ENCODE data around the gene DUSP22.

Gene DUSP22

DNA sequence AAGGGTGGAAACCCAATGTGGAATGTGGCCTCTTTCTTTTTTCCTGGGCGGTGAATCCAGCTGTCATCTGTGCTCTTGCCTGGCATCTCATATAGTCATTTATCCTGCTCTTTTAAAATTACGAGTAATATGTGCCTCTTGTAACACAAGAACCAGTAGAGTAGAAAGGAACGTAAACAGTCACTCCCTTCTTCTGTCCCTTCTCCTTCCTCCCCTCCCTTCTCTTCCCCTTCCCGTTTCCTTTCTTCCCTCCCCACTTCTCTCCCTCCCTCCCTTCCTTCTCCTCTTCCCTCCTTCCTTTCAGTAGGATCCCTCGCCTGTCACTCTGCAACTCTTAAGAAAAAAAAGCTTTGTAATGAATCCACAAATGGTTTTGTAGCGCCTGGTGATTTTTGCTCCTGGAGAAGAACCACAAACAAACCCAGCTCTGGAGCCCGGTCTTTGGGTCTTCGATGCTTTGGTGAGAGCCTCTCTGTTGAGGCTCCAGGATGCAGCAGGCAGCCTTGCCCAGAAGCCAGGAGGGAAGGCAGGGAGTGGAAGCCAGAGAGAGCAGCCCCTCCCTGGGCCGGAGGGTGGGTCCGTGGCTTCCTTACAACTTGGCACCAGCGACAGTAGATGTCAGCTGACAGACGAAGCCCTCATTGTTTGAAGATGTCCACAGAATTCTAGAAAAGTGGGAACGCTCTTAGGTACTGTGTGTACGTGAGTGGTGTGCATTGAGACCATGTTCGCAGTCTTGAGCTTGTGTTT, 15.0 kb downstream of the DUSP22 start:
- TF ChIP-seq GATA3 (IDR thresholded peaks at IDR 0.05; ENCODE audit: low read depth, low read length) (no peak), GATA2 (IDR thresholded peaks at IDR 0.05; ENCODE audit: low read depth, low read length) (no peak)

DNA sequence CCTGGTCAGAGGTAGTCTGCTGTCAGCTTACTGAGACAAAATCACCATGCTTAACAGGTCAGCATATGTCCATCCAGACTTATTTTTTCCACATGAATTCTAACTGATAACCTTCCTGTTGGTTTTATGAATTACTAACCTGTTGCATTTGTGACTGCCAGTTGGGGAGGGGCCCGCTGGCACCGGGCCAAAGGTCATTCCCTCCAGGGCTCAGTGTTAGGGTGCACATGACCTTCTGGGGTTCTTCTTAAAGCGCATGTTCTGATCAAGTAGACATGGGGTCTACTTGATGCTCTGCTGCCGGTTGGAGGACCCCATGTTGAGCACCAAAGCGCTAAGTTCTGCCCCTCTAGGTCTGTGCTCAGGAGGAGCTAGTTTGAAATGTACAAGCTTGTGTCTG, 15.6 kb downstream of the DUSP22 start:
- no peak for TF ChIP-seq GATA3 (IDR thresholded peaks at IDR 0.05; ENCODE audit: low read depth, low read length)
- no peak for TF ChIP-seq GATA2 (IDR thresholded peaks at IDR 0.05; ENCODE audit: low read depth, low read length)

DNA sequence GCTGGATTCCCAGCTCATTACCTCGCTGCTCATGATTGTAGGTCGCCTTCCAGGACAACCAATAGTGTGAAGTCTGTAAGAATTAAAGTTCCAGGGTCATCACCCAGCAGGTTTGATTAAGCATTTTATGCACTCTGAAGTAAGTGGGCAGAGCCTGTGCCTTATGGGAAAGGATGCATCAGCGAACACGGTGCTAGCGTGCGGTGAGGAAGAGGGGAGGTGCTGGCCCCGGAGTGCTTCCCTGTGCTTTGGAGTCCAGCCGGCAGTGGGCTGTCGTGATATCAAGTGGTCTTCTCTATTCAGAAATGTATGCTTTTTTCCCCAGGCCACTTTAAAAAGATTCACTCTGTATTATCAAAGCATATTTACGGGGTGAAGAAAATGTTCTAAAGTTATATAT, 16.0 kb downstream of the DUSP22 start:
- TF ChIP-seq GATA2 (IDR thresholded peaks at IDR 0.05; ENCODE audit: low read depth, low read length) (no peak), GATA3 (IDR thresholded peaks at IDR 0.05; ENCODE audit: low read depth, low read length) (no peak)

DNA sequence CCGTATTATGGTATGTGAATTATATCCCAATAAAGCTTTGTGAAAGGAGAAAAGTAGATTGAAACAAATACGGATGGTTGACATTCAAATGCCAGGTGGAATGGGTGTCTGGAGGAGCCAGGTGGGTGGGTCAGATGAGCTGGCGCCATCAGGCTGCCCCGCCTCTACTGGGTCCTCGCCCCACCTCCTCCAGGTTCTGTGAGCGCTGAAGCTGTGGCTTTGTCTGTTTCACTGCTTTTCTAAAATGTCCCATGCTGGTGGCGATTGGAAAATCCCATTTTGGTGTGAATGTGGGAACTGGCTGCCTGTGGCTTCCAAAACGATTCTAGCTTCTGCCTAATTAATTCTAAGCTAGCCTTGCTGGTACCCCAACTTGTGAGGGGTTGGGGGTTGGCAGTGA, 16.5 kb downstream of the DUSP22 start:
- TF ChIP-seq GATA3 (IDR thresholded peaks at IDR 0.05; ENCODE audit: low read depth, low read length) (no peak), GATA2 (IDR thresholded peaks at IDR 0.05; ENCODE audit: low read depth, low read length) (no peak)

DNA sequence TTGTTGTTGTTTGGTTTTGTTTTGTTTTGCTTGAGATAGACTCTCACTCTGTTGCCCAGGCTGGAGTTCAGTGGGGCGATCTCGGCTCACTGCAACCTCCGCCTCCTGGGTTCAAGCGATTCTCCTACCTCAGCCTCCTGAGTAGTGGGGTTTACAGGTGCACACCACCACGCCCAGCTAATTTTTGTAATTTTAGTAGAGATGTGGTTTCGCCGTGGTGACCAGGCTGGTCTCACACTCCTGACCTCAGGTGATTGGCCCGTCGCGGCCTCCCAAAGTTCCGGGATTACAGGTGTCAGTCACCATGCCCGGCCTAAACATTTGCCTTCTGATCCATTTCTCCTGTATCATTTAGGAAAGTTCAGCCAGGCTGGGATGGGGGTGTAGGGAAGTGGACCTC, 17.7 kb downstream of the DUSP22 start:
- TF ChIP-seq GATA3 (IDR thresholded peaks at IDR 0.05; ENCODE audit: low read depth, low read length): no peak
- TF ChIP-seq GATA2 (IDR thresholded peaks at IDR 0.05; ENCODE audit: low read depth, low read length): no peak

DNA sequence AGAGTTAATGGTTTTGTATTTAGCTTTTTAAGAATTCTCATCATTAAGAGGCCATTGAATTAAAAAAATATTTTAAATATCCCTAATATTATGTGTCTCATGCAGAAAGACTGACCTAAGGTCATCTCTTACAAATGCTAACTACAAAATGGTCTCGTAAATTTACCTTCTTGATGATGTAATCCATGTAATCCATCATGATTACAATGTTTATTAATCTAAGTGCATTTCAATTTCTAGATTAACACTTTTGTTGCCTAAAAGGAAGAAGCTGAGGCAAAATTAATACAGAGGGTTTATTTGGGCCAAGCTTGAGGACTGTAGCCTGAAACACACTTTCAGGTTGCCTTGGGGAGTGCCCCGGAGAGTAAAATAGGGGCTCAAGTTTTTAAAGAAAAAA, 18.4 kb downstream of the DUSP22 start:
- TF ChIP-seq GATA3 (IDR thresholded peaks at IDR 0.05; ENCODE audit: low read depth, low read length) (no peak), GATA2 (IDR thresholded peaks at IDR 0.05; ENCODE audit: low read depth, low read length) (no peak)

DNA sequence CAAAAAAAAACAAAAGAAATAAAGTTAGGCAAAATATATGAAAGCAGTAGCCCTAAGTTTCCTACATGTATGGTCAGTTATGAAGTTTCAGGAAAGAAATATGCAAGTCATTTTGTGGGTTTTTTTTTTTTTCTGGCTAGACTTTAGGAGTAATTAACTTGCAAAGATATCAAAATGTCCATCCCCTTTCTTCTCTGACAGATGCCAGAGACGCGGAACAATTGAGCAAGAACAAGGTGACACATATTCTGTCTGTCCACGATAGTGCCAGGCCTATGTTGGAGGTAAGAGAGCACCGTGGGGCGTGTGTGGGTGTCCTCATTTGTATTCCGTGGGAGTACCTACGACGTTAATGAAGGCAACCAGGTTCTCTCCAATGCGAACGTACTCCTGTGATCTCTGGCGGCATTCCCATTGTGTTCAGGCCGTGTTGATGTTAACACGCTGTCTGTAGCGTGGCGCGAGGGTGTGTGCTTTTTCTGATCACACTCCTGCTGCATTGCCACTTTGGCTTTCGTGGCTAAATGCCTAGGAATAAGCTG, 19.5 kb downstream of the DUSP22 start:
- TF ChIP-seq GATA3 (IDR thresholded peaks at IDR 0.05; ENCODE audit: low read depth, low read length): no peak
- TF ChIP-seq GATA2 (IDR thresholded peaks at IDR 0.05; ENCODE audit: low read depth, low read length): no peak

DNA sequence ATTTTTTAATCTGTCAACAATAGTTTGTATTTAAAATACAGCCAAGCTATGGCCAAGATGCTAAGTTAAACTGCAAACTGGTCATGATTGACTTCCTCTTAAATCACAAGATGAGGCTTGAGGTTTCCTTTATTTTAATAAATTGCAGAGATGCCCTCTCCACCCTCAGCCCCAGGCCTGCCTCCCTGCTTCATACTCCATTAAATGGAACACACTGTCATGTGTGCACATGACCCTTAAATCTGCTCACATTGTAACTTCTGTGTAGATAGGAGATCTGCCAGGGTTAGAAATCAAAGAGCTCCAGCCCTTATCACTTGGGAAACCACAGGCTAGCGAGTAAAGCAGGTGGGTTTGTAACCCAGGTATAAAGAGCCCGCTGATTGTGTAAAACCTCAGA, 20.8 kb downstream of the DUSP22 start:
- TF ChIP-seq GATA3 (IDR thresholded peaks at IDR 0.05; ENCODE audit: low read depth, low read length) (no peak), GATA2 (IDR thresholded peaks at IDR 0.05; ENCODE audit: low read depth, low read length) (no peak)

DNA sequence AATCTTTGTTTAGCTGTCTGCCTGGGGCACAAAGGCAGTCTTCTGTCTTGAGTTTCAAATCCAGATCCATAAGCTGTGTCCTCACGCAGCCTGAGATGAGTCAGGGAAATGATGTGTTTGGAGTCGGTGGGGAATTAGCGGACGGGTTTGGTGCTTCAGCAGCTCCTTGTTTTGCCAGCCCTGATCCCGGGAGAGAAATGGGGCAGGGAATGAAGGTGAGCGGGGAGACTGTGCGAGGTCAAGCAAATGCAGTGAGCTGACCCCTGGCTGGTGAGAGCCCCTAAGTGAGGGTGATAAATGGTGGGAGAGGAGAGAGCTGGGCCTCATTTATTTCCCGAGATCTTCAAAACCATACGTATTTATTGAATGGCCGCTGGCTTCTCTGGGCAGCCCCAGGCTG, 21.6 kb downstream of the DUSP22 start:
- TF ChIP-seq GATA3 (IDR thresholded peaks at IDR 0.05; ENCODE audit: low read depth, low read length) (no peak), GATA2 (IDR thresholded peaks at IDR 0.05; ENCODE audit: low read depth, low read length) (no peak)

DNA sequence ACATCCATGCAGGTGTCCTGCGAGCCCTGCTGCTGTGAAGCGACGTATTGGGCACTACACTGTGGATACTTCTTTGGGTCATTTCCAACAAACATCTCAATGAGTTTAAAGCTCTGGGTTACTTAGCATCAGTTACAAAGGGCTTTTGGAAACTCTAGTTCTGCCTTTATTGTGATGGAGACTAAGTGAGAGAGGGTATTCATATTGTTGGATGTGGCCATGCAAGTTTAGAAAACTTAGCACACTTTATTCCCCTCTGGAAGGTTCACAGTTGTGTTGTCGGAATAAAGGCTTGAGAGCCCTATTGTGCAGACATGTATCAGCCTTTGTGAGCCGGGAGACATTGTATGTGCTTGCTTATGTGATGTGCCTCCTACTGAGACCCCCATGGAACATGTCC, 22.1 kb downstream of the DUSP22 start:
- TF ChIP-seq GATA3 (IDR thresholded peaks at IDR 0.05; ENCODE audit: low read depth, low read length) (no peak), GATA2 (IDR thresholded peaks at IDR 0.05; ENCODE audit: low read depth, low read length) (no peak)

DNA sequence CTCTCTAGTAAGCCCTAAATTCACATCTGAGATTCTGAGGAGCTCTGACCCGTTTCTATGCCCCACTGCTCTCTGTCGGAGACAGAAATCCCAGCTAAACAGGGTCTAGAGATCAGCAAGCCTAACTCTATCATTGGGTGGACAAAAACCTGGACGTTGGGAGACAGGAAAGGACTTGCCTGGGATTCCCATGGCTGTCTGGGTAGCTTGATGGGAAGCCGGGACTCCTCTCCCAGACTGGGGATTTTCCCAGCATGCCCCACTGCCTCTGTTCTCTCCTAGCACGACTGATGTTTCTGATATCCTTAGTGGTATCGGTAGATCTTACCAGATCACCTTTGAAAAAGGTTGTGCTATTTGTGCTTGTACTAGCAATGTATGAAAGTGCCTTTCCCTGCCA, 22.9 kb downstream of the DUSP22 start:
- TF ChIP-seq GATA2 (IDR thresholded peaks at IDR 0.05; ENCODE audit: low read depth, low read length) (no peak), GATA3 (IDR thresholded peaks at IDR 0.05; ENCODE audit: low read depth, low read length) (no peak)

DNA sequence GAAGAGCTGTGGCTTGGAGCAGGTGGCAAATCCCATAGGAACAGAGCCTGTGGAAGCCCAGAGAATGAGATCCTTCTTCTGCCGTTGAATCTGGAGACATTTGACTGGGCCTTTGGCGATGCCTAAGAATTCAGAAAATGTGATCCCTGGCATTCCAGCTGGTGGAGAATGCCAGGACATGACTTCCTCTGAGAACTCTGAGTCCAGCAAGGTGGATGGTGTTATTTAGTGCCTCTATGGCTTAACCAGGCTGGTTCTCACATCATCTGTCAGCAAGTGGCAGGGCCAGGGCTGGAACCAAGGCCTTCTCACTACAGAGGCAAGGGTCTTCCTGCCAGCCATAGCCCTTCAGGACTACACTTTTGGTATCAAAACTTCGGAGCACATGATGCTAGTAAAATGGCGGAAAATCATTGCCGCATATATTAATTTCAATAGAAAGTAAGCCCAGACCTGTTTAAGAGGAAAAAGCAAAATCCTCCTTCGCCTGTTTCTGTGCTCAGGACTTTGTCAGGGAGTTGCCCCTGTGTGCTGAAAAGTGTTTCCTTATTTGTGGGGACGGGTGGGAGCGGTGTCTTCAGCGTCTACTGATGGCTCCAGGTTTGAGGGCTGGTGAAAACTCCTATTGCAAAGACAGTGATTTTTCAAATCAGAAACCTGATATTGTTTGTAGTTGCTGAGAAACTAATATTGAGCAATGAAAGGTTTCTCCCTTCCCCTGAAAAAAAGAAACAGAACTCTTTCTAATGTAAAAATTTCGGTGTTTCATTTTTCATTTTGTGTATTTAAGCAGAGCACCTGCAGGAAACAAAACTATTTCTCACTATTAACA, 23.9 kb downstream of the DUSP22 start:
- TF ChIP-seq GATA3 (IDR thresholded peaks at IDR 0.05; ENCODE audit: low read depth, low read length) (no peak), GATA2 (IDR thresholded peaks at IDR 0.05; ENCODE audit: low read depth, low read length) (no peak)

DNA sequence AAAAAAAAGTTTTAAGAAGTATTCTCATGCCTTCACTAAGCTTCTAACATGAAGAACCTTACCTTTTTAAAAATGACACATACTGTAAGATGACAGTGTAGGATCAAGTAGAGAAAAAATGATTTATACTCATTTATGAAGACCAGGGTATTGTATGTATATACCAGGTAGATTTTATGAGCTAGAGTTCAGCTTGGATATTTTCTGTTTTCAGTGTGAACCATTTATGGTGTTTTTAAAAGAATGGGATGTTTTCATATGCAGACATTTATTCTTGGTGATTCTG, 24.4 kb downstream of the DUSP22 start:
- TF ChIP-seq GATA2 (IDR thresholded peaks at IDR 0.05; ENCODE audit: low read depth, low read length) (no peak), GATA3 (IDR thresholded peaks at IDR 0.05; ENCODE audit: low read depth, low read length) (no peak)

DNA sequence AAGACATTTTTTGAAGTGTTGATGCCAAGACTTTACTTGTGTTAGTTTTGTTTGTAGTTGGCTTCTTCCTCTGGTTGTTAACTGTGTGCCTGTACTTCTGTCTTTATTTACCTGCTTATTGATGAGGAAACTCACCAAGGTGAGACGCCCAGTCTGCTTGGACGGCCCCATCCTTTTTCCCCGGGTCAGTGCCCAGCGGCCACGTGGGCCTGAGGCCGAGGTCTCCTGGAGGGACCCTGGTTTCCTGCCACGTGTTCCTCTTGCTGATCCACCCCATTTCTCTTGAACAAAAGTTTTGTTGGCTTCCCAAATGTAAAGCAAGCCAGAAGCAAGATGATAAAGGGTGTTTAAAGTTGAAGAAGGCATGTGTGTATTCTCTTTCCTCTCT, 24.8 kb downstream of the DUSP22 start:
- no peak for TF ChIP-seq GATA2 (IDR thresholded peaks at IDR 0.05; ENCODE audit: low read depth, low read length)
- TF ChIP-seq GATA3 (IDR thresholded peaks at IDR 0.05; ENCODE audit: low read depth, low read length): no peak

Measured in SH-SY5Y (cell line).